ENCODE results near the gene EVI5. TPM values are rescaled to one million over a fixed set of nuclear protein-coding genes. Genes with fewer than 3 reads are reported as not detected.

The EVI5 gene
- total RNA-seq, 1 donor from 2014 or later: 80.4 TPM

DNA sequence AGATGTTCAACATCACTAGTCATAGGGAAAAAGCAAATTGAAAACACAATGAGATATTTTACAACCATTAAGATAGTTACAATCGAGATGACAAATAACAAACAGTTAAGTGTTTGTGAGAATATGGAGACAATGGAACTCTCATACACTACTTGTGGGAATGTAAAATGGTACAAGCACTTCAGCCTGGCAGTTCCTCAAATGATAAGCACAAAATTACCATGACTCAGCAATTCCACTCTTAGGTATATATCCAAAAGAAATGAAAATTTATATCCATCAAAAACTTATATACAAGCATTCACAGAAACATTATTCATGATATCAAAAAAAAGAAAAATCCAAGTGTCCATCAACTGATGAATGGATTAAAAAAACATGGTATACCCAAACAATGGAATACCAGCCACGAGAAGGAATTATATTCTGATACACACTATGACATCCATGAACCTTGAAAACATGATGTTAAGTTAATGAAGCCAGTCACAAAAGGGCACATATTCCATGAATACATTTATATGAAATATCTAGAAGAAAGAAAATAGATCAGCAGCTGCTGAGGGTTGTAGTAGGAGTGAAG lies 76.4 kb downstream of the EVI5 start:
- Histone ChIP-seq H3K79me2 (ENCODE audit: insufficient read depth, low read length) (peaks cover 15% of the 10 kb centered on the region), H4K20me1 (ENCODE audit: insufficient read depth, low read length) (peaks cover 13% of the 10 kb centered on the region), H3K27ac (ENCODE audit: low read depth, low read length) (no peak overlapping the region), H3K9me3 (ENCODE audit: insufficient read depth, low read depth, low read length) (no peaks in the 10 kb centered on the region), H3K4me2 (ENCODE audit: low read length) (no peak overlapping the region), H3K4me1 (ENCODE audit: insufficient read depth, low read length) (no peaks in the 10 kb centered on the region), H3K4me3 (ENCODE audit: insufficient read depth, low read depth, low read length) (no peak overlapping the region), H2AFZ (ENCODE audit: low read depth, low read length) (no peak overlapping the region), H3K9ac (ENCODE audit: low read length) (no peak overlapping the region), H3K36me3 (ENCODE audit: insufficient read depth, low read length) (no peaks in the 10 kb centered on the region), H3K27me3 (ENCODE audit: insufficient read depth, low read length) (no peaks in the 10 kb centered on the region)
- TF ChIP-seq, protein P1, sequence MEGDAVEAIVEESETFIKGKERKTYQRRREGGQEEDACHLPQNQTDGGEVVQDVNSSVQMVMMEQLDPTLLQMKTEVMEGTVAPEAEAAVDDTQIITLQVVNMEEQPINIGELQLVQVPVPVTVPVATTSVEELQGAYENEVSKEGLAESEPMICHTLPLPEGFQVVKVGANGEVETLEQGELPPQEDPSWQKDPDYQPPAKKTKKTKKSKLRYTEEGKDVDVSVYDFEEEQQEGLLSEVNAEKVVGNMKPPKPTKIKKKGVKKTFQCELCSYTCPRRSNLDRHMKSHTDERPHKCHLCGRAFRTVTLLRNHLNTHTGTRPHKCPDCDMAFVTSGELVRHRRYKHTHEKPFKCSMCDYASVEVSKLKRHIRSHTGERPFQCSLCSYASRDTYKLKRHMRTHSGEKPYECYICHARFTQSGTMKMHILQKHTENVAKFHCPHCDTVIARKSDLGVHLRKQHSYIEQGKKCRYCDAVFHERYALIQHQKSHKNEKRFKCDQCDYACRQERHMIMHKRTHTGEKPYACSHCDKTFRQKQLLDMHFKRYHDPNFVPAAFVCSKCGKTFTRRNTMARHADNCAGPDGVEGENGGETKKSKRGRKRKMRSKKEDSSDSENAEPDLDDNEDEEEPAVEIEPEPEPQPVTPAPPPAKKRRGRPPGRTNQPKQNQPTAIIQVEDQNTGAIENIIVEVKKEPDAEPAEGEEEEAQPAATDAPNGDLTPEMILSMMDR (IDR thresholded peaks at IDR 0.05; ENCODE audit: insufficient read depth, low read depth, low read length): no peak
- no peak for TF ChIP-seq EZH2 (IDR thresholded peaks at IDR 0.05; ENCODE audit: insufficient read depth, low read length)
- no peak for FAIRE-seq
- H3K4me3 Mint-ChIP-seq (ENCODE audit: unreplicated experiment): no peak overlapping the region
- no peaks in the 10 kb centered on the region for H3K9me3 Mint-ChIP-seq (ENCODE audit: unreplicated experiment)
- H3K27me3 Mint-ChIP-seq (ENCODE audit: low read depth, unreplicated experiment): no peaks in the 10 kb centered on the region
- H3K4me1 Mint-ChIP-seq (ENCODE audit: low read depth, unreplicated experiment): peaks cover 37% of the 10 kb centered on the region
- DNase-seq (ENCODE audit: low read depth): peak; percentile 11
- peak overlapping the region; percentile 60 for H3K27ac Mint-ChIP-seq (ENCODE audit: unreplicated experiment)
- no peaks in the 10 kb centered on the region for H3K36me3 Mint-ChIP-seq (ENCODE audit: low read depth, unreplicated experiment)

DNA sequence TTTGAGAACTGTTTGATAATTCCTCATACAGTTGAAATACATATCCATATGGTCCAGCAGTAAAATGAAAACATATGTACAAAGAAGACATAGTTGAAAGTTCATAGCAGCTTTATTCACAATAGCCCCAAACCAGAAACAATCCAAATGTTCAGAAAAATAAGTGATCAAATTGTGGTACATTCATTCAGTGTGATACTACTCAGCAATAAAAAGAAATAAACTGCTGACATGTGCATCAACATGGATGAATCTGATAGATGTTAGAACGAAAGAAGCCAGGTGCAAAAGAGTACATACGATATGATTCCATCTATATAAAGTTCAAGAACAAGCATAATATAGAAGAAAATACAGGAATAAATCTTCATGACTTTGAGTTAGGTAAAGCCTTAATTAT lies 77.2 kb downstream of the EVI5 start:
- H4K20me1 ChIP-seq (ENCODE audit: insufficient read depth, low read length): peaks cover 13% of the 10 kb centered on the region
- Mint-ChIP-seq H3K27ac (ENCODE audit: unreplicated experiment) (no peak overlapping the region), H3K27me3 (ENCODE audit: low read depth, unreplicated experiment) (no peaks in the 10 kb centered on the region), H3K9me3 (ENCODE audit: unreplicated experiment) (no peaks in the 10 kb centered on the region), H3K36me3 (ENCODE audit: low read depth, unreplicated experiment) (no peaks in the 10 kb centered on the region), H3K4me3 (ENCODE audit: unreplicated experiment) (no peak overlapping the region), H3K4me1 (ENCODE audit: low read depth, unreplicated experiment) (peaks cover 37% of the 10 kb centered on the region)
- H3K36me3 ChIP-seq (ENCODE audit: insufficient read depth, low read length): no peaks in the 10 kb centered on the region
- H3K4me3 ChIP-seq (ENCODE audit: insufficient read depth, low read depth, low read length): no peak overlapping the region
- no peaks in the 10 kb centered on the region for H3K9me3 ChIP-seq (ENCODE audit: insufficient read depth, low read depth, low read length)
- DNase-seq (ENCODE audit: low read depth): no peak
- H3K27me3 ChIP-seq (ENCODE audit: insufficient read depth, low read length): no peaks in the 10 kb centered on the region
- H3K4me2 ChIP-seq (ENCODE audit: low read length): no peak overlapping the region
- TF ChIP-seq, protein P1 (IDR thresholded peaks at IDR 0.05; ENCODE audit: insufficient read depth, low read depth, low read length): no peak
- no peak for TF ChIP-seq EZH2 (IDR thresholded peaks at IDR 0.05; ENCODE audit: insufficient read depth, low read length)
- no peak overlapping the region for H2AFZ ChIP-seq (ENCODE audit: low read depth, low read length)
- H3K27ac ChIP-seq (ENCODE audit: low read depth, low read length): no peak overlapping the region
- peaks cover 15% of the 10 kb centered on the region for H3K79me2 ChIP-seq (ENCODE audit: insufficient read depth, low read length)
- FAIRE-seq: no peak
- no peaks in the 10 kb centered on the region for H3K4me1 ChIP-seq (ENCODE audit: insufficient read depth, low read length)
- H3K9ac ChIP-seq (ENCODE audit: low read length): no peak overlapping the region

DNA sequence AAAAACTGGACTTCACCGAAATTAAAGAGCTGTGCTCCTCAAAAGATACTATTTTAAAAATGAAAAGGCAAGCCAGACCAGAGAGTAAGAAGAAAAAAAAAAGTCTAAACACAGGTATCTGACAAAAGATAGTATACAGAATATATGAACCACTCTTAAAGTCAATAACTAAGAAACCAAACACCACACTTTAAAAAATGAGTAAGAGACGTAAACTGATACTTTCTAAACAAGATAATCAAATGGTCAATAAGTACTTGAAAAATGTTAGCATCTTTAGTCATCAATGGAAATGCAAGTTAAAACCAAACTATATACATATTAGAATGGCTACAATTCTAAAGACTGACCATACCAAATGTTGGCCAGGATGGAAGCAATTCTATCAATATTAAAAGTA lies 77.6 kb downstream of the EVI5 start:
- Mint-ChIP-seq H3K4me1 (ENCODE audit: low read depth, unreplicated experiment) (peaks cover 37% of the 10 kb centered on the region), H3K36me3 (ENCODE audit: low read depth, unreplicated experiment) (no peaks in the 10 kb centered on the region), H3K4me3 (ENCODE audit: unreplicated experiment) (no peak overlapping the region), H3K27ac (ENCODE audit: unreplicated experiment) (no peak overlapping the region), H3K9me3 (ENCODE audit: unreplicated experiment) (no peaks in the 10 kb centered on the region), H3K27me3 (ENCODE audit: low read depth, unreplicated experiment) (no peaks in the 10 kb centered on the region)
- H3K4me2 ChIP-seq (ENCODE audit: low read length): no peak overlapping the region
- H3K9me3 ChIP-seq (ENCODE audit: insufficient read depth, low read depth, low read length): no peaks in the 10 kb centered on the region
- H3K4me1 ChIP-seq (ENCODE audit: insufficient read depth, low read length): no peaks in the 10 kb centered on the region
- H3K9ac ChIP-seq (ENCODE audit: low read length): no peak overlapping the region
- no peak overlapping the region for H3K4me3 ChIP-seq (ENCODE audit: insufficient read depth, low read depth, low read length)
- DNase-seq (ENCODE audit: low read depth): no peak
- peaks cover 15% of the 10 kb centered on the region for H3K79me2 ChIP-seq (ENCODE audit: insufficient read depth, low read length)
- no peaks in the 10 kb centered on the region for H3K36me3 ChIP-seq (ENCODE audit: insufficient read depth, low read length)
- peaks cover 13% of the 10 kb centered on the region for H4K20me1 ChIP-seq (ENCODE audit: insufficient read depth, low read length)
- TF ChIP-seq EZH2 (IDR thresholded peaks at IDR 0.05; ENCODE audit: insufficient read depth, low read length): no peak
- TF ChIP-seq, protein P1 (IDR thresholded peaks at IDR 0.05; ENCODE audit: insufficient read depth, low read depth, low read length): no peak
- no peaks in the 10 kb centered on the region for H3K27me3 ChIP-seq (ENCODE audit: insufficient read depth, low read length)
- no peak overlapping the region for H3K27ac ChIP-seq (ENCODE audit: low read depth, low read length)
- no peak for FAIRE-seq
- no peak overlapping the region for H2AFZ ChIP-seq (ENCODE audit: low read depth, low read length)
